ENCODE data around the gene HNRNPUL1. TPM values are rescaled to one million over a fixed set of nuclear protein-coding genes. Genes with fewer than 3 reads are reported as not detected.

HNRNPUL1 gene
- total and polyA plus RNA-seq, 9 of the 15 experiments (the other 6 are each of a cell fraction or from before 2014, with no cell fraction given) = 7.3 to 211 (median 85.0) TPM

DNA sequence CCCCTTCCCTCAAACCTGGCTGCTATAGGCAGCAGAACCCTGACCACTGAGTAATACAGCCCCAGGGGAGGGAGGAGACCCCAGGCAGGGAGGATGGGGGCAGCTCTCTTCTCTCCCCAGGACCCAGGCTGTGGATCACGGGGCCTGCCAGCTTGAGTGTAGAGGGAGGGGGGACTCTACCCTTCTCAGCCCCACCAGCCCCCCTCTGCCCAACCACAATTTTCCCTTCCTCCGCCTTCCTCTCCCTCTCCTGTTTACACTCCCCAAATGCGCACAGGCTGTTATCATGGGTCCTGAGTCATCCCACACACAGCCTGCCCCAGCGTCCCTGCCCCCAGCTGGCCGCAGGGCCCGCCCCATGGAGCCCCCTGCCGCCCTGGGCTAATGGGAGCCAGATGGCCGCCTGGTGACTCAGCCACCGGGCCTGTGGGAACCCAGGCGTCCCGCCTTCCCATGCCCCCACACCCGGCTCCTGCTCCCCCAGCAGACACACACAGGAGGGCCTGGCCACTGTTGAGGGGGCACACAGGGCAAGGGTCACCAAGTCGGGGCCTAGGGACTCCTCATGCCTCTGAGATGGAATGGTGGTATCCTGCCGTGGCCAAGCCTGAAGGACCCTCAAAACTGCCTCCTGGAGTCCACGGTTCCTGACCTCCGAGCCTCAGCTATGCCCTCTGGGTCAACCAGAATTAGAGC is 59.4 kb downstream of the HNRNPUL1 start (continued):
- TF ChIP-seq AFF1 (IDR thresholded peaks at IDR 0.05; ENCODE audit: low read depth in 1 of 2, partially characterized antibody in 2 of 2) (peak in 1 of 2 experiments; percentile 57), FUS (optimal IDR thresholded peaks at IDR 0.05; ENCODE audit: low read depth, low read length) (no peak), ZEB2 (IDR thresholded peaks at IDR 0.05) (peak; percentile 36; the same call in 1 of the 2 replicates), ZNF766 (CRISPR knock-in tag; conservative IDR thresholded peaks at IDR 0.05) (peak; percentile 70), TFAM (CRISPR knock-in tag; conservative IDR thresholded peaks at IDR 0.05) (no peak), CHD1 (IDR thresholded peaks at IDR 0.05; ENCODE audit: low read length) (no peak), ZNF695 (CRISPR knock-in tag; IDR thresholded peaks at IDR 0.05) (no peak), ZNF57 (CRISPR knock-in tag; IDR thresholded peaks at IDR 0.05) (no peak), FOXK1 (CRISPR knock-in tag; IDR thresholded peaks at IDR 0.05; ENCODE audit: borderline replicate concordance) (no peak), COPS2 (conservative IDR thresholded peaks at IDR 0.05) (no peak), DNMT1 (IDR thresholded peaks at IDR 0.05) (no peak), SP2 (IDR thresholded peaks at IDR 0.05; ENCODE audit: extremely low read depth, low read depth, low read length, poor library complexity, severe bottlenecking) (no peak), MED1 (CRISPR knock-in tag; IDR thresholded peaks at IDR 0.05; ENCODE audit: borderline replicate concordance) (no peak), FIP1L1 (IDR thresholded peaks at IDR 0.05; ENCODE audit: low read depth, low read length, poor library complexity, severe bottlenecking) (no peak), ZNF124 (CRISPR knock-in tag; IDR thresholded peaks at IDR 0.05) (no peak), KAT2B (IDR thresholded peaks at IDR 0.05; ENCODE audit: low read depth, low read length) (no peak), CBX2 (IDR thresholded peaks at IDR 0.05; ENCODE audit: insufficient read depth, low read length, poor library complexity, severe bottlenecking) (no peak), CHD2 (IDR thresholded peaks at IDR 0.05; ENCODE audit: low read depth, low read length) (peak; percentile 10; the same call in 1 of the 2 replicates), CBX5 (IDR thresholded peaks at IDR 0.05; ENCODE audit: borderline replicate concordance, low read depth) (no peak)
- TF ChIP-seq, protein P1, sequence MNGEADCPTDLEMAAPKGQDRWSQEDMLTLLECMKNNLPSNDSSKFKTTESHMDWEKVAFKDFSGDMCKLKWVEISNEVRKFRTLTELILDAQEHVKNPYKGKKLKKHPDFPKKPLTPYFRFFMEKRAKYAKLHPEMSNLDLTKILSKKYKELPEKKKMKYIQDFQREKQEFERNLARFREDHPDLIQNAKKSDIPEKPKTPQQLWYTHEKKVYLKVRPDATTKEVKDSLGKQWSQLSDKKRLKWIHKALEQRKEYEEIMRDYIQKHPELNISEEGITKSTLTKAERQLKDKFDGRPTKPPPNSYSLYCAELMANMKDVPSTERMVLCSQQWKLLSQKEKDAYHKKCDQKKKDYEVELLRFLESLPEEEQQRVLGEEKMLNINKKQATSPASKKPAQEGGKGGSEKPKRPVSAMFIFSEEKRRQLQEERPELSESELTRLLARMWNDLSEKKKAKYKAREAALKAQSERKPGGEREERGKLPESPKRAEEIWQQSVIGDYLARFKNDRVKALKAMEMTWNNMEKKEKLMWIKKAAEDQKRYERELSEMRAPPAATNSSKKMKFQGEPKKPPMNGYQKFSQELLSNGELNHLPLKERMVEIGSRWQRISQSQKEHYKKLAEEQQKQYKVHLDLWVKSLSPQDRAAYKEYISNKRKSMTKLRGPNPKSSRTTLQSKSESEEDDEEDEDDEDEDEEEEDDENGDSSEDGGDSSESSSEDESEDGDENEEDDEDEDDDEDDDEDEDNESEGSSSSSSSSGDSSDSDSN (IDR thresholded peaks at IDR 0.05; ENCODE audit: borderline replicate concordance in 1 of 2, low read depth in 2 of 2, low read length in 2 of 2) = peak; percentile 3 to 80; a peak in 1 of 4 replicates
- TF ChIP-seq, protein P2, sequence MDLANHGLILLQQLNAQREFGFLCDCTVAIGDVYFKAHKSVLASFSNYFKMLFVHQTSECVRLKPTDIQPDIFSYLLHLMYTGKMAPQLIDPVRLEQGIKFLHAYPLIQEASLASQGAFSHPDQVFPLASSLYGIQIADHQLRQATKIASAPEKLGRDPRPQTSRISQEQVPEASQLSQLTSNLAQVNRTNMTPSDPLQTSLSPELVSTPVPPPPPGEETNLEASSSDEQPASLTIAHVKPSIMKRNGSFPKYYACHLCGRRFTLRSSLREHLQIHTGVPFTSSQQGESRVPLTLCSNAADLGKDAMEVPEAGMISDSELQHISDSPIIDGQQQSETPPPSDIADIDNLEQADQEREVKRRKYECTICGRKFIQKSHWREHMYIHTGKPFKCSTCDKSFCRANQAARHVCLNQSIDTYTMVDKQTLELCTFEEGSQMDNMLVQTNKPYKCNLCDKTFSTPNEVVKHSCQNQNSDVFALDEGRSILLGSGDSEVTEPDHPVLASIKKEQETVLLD (IDR thresholded peaks at IDR 0.05) = peak; percentile 85

All from K562 (cell line).